Esophagus (tissue), 2 donors: ENCODE data around the gene KCNRG. TPM values are rescaled to one million over a fixed set of nuclear protein-coding genes. Genes with fewer than 3 reads are reported as not detected.
"Not testable (repeated sequence)": the region's sequence is repeated elsewhere in the genome, so short reads cannot be mapped to it uniquely, and the experiment has no call there.

Experiments used
- H3K27ac ChIP-seq, 2 donors: one replicate each; pipeline ENCODE4 v1.5.1; 2013; ENCODE audit warnings: low read depth in 2 of 2, mild to moderate bottlenecking in 2 of 2, inconsistent platforms in 1 of 2, low read length in 1 of 2, moderate library complexity in 1 of 2
- H3K27me3 ChIP-seq, 2 donors: one replicate each; pipeline ENCODE4 v1.6.1; 2013; ENCODE audit warnings: low read length in 2 of 2, control low read depth in 1 of 2, mild to moderate bottlenecking in 1 of 2; ENCODE audit not compliant: insufficient read depth in 2 of 2, control insufficient read depth in 1 of 2
- H3K36me3 ChIP-seq, 2 donors: one replicate each; pipeline ENCODE4 v1.6.1; 2013; ENCODE audit warnings: low read length in 1 of 2; ENCODE audit not compliant: control insufficient read depth in 2 of 2, insufficient read depth in 2 of 2
- H3K4me1 ChIP-seq, 2 donors: one replicate each; pipeline ENCODE4 v1.6.1; 2013; ENCODE audit warnings: low read length in 1 of 2; ENCODE audit not compliant: control insufficient read depth in 2 of 2, insufficient read depth in 2 of 2
- H3K4me3 ChIP-seq, 2 donors: one replicate each; pipeline ENCODE4 v1.5.1; 2013; ENCODE audit warnings: low read length in 2 of 2, mild to moderate bottlenecking in 2 of 2, low read depth in 1 of 2, moderate library complexity in 1 of 2
- H3K9me3 ChIP-seq, 2 donors: one replicate each; pipeline ENCODE4 v1.6.1; 2013; ENCODE audit warnings: mild to moderate bottlenecking in 2 of 2, low read depth in 1 of 2, low read length in 1 of 2, moderate library complexity in 1 of 2; ENCODE audit not compliant: control insufficient read depth in 2 of 2, insufficient read depth in 1 of 2
- WGBS, 2 donors: extraction: QIAGEN DNeasy Blood & Tissue Kit; methylation state at CpG; one replicate each; pipeline ENCODE4 v1.1.7; 2013; 5-methylcytosine and 5-hydroxymethylcytosine counted together
- polyA plus RNA-seq, 2 donors: library from polyadenylated mRNA; stranded (reverse); fragments of 200-250 nt; gene quantifications; one replicate each; pipeline ENCODE4 v1.2.3, GENCODE V29; 2013
- donor health status: healthy with polysubstance abuse.
- donor health status: Bipolar disorder and iron deficiency.

KCNRG gene
- polyA plus RNA-seq, 2 donors = 0.59 to 0.79 TPM

DNA sequence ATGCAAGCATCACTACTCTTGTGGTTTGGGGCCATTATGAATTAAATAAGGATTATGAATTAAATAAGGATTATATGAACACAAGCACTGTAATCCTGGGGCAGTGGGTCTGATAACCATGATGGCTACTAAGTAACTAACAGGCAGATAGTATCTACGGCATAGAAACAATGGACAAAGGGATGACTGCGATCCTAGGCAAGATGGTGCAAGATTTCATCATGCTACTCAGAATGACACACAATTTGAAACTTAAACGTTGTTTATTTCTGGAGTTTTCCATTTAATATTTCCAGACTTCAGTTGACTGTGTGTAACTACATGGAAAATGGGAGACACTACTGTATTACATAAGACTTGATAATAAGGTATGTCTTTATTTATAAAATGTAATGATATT is 15.1 kb downstream of the KCNRG start:
- WGBS, 2 donors = 90 to 92% methylated on average over 3 of the region's 3 CpGs
- Histone ChIP-seq H3K36me3 (no peaks in the 10 kb centered on the region), H3K9me3 (no peaks in the 10 kb centered on the region), H3K27me3 (no peaks in the 10 kb centered on the region), H3K4me3 (no peak overlapping the region), H3K27ac (no peak overlapping the region), H3K4me1 (no peaks in the 10 kb centered on the region)

- H3K36me3 ChIP-seq = no peaks in the 10 kb centered on the region
- no peak overlapping the region for H3K4me3 ChIP-seq
- no peaks in the 10 kb centered on the region for H3K4me1 ChIP-seq
These were observed 18.5 kb downstream of the KCNRG start for GRCh38 chr13:50033725-50034124.

GRCh38 chr13:50037788-50038187 is 22.5 kb downstream of the KCNRG start:
- no peaks in the 10 kb centered on the region for H3K9me3 ChIP-seq
- no peaks in the 10 kb centered on the region for H3K27me3 ChIP-seq
- H3K27ac ChIP-seq = no peak overlapping the region
- no peaks in the 10 kb centered on the region for H3K36me3 ChIP-seq
- no peaks in the 10 kb centered on the region for H3K4me1 ChIP-seq
- H3K4me3 ChIP-seq = no peak overlapping the region

More at GRCh38 chr13:50033725-50034124, 18.5 kb downstream of the KCNRG start:
- H3K27me3 ChIP-seq = no peaks in the 10 kb centered on the region
- no peak overlapping the region for H3K27ac ChIP-seq
- no peaks in the 10 kb centered on the region for H3K9me3 ChIP-seq

- no peaks in the 10 kb centered on the region for H3K27me3 ChIP-seq
- H3K4me1 ChIP-seq = no peaks in the 10 kb centered on the region
- no peaks in the 10 kb centered on the region for H3K36me3 ChIP-seq
- 98% methylated on average over 6 of the region's 6 CpGs for WGBS, 2 donors
- no peaks in the 10 kb centered on the region for H3K9me3 ChIP-seq
- no peak overlapping the region for H3K27ac ChIP-seq
- no peak overlapping the region for H3K4me3 ChIP-seq
These were observed 23.0 kb downstream of the KCNRG start for GRCh38 chr13:50038266-50038665.

- Histone ChIP-seq H3K4me1 (no peaks in the 10 kb centered on the region), H3K27ac (no peak overlapping the region), H3K9me3 (no peaks in the 10 kb centered on the region), H3K27me3 (no peaks in the 10 kb centered on the region), H3K4me3 (no peak overlapping the region), H3K36me3 (no peaks in the 10 kb centered on the region)
- WGBS, 2 donors = 85 to 89% methylated on average over 4 of the region's 4 CpGs
These were observed 37.2 kb downstream of the KCNRG start for GRCh38 chr13:50052478-50052877.

DNA sequence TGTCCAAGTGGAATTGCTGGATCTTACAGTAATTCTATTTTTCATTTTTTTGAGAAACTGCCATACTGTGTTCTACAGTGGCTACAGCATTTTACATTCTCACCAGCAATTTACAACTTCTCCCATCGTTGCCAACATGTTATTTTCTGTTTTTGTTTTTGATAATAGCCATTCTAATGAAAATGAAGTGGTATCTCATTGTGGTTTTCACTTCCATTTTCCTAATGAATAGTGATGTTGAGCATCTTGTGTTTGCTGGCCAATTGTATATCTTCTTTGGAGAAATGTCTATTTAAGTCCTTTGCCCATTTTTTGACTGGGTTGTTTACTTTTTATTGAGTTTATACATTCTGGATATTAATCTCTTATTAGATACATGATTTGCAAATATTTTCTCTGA is 38.6 kb downstream of the KCNRG start:
- Histone ChIP-seq H3K27me3 (no peaks in the 10 kb centered on the region), H3K27ac (no peak overlapping the region), H3K9me3 (no peaks in the 10 kb centered on the region), H3K4me3 (no peak overlapping the region), H3K4me1 (no peaks in the 10 kb centered on the region), H3K36me3 (no peaks in the 10 kb centered on the region)
- WGBS, 2 donors = 85 to 87% methylated on average over 1 of the region's 1 CpG

DNA sequence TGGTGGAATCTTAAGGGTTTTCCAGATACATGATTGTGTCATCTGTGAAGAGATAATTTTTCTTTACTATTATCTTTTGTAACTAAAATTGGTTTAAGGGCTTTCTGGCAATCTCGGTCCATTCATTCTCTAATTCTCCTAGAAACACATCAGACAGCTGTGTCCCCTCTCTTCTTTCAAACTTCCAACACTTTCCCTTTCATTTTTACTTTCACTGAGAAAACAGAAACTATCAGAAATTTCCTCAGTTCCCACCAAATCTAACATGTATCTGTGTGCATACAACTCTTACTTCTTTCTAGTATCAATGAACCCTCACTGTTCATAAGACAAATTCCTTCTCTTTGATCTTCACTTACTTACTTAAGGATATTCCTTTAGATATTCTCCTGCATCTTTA is 40.2 kb downstream of the KCNRG start:
- Histone ChIP-seq H3K27ac (no peak overlapping the region), H3K27me3 (no peaks in the 10 kb centered on the region), H3K4me3 (no peak overlapping the region), H3K36me3 (no peaks in the 10 kb centered on the region), H3K4me1 (no peaks in the 10 kb centered on the region), H3K9me3 (no peaks in the 10 kb centered on the region)
- WGBS, 2 donors = 78 to 89% methylated on average over 1 of the region's 1 CpG

GRCh38 chr13:50060718-50061117 is 45.5 kb downstream of the KCNRG start:
- Histone ChIP-seq H3K9me3 (no peaks in the 10 kb centered on the region), H3K4me1 (no peaks in the 10 kb centered on the region), H3K4me3 (no peak overlapping the region), H3K36me3 (no peaks in the 10 kb centered on the region), H3K27ac (no peak overlapping the region), H3K27me3 (no peaks in the 10 kb centered on the region)
- 95 to 100% methylated on average over 1 of the region's 1 CpG for WGBS, 2 donors

GRCh38 chr13:50062336-50062735 is 47.1 kb downstream of the KCNRG start:
- H3K27ac ChIP-seq, H3K4me1 ChIP-seq, H3K4me3 ChIP-seq, H3K36me3 ChIP-seq, H3K27me3 ChIP-seq, H3K9me3 ChIP-seq: not testable (repeated sequence)
- WGBS, 2 donors = 99% methylated on average over 7 of the region's 7 CpGs

GRCh38 chr13:50065712-50066111 is 50.5 kb downstream of the KCNRG start:
- Histone ChIP-seq H3K36me3 (peaks cover 0 to 2% of the 10 kb centered on the region in 2 donors), H3K4me1 (no peaks in the 10 kb centered on the region), H3K27ac (no peak overlapping the region), H3K4me3 (no peak overlapping the region), H3K9me3 (no peaks in the 10 kb centered on the region), H3K27me3 (no peaks in the 10 kb centered on the region)
- WGBS, 2 donors = 76 to 91% methylated on average over 1 of the region's 1 CpG
